NCI-H2227 (cell line): Measurements from ENCODE around the gene TSEN15.
A peak's percentile ranks its signal among the peaks of the same experiment; 100 is the strongest.
"Not testable (repeated sequence)": the region's sequence is repeated elsewhere in the genome, so short reads cannot be mapped to it uniquely, and the experiment has no call there.

Source experiments
- DNase-seq: peaks from one replicate; lab custom pipeline; 2025; ENCODE audit not compliant: unreplicated experiment; lab: John Stamatoyannopoulos, UW

Gene TSEN15

DNA sequence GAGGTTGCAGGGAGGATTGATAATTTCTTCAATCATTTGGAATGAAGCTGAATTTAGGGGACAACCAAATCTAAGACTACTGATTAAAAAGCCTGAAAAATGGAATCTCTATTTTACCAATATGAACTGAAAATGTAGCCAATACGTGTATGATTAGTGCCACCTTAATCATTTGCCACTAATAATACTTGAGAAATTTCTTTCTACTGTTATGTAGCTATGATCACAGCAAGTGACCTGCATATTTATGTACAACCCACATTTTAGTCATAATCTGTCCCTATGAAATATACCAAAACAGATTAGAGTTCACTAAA, 20.5 kb upstream of the TSEN15 start:
- DNase-seq, result no peak

DNA sequence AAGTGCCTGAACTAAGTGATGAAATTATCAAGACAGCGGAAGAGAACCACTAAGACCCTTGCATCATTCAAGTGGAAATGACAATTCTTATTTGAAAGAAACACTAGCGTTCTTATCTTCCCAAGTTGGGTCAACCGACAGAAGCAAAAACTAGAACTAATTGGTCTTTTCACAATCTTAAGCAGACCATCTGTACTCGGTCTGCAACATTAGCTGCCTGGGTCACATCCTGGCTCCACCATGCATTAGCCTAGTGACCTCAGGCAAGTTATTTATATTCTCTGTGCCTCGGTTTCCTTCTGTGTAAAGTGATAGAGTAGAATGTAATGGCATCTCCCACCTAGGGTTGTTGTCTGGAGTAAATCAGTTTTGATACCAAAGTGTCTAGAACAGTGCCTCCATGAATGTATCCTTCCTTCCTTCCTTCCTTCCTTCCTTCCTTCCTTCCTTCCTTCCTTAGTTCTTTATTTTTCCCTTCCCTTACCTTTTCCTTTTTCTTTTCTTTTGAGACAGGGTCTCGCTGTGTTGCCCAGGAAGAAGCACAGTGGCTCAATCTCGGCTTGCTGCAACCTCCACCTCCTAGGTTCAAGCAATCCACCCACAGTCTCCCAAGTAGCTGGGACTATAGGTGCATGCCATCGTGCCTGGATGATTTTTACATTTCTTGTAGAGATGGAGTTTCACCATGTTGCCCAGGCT, 20.0 kb upstream of the TSEN15 start:
- DNase-seq, result no peak

DNA sequence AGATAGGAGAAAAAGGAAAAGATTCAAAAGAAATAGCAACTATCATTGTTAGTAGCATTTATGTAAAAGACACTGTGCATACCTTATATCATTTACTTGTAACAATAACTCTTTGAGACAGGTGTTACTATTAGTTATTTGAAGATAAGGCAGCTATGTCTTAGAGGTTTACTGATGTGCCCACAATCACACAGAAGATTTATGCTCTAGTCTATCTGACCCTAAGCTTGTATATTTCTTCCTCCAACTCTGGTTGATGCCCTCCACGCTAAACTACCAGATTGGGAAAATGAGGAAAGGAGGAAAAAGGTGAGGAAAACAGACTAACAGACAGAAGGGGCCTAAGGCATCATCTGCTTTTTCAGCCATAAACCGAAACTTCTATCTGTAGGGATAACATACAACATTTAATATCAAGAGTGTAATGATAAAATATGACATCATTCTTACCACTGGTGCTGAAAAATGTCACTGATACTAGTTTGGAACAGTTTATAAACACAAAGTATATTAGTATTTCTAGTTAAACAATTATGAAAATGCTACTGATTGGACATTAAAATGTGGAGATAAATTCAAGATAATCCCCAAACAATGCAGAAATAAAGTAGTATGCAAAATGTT, 19.1 kb upstream of the TSEN15 start:
- no peak for DNase-seq

DNA sequence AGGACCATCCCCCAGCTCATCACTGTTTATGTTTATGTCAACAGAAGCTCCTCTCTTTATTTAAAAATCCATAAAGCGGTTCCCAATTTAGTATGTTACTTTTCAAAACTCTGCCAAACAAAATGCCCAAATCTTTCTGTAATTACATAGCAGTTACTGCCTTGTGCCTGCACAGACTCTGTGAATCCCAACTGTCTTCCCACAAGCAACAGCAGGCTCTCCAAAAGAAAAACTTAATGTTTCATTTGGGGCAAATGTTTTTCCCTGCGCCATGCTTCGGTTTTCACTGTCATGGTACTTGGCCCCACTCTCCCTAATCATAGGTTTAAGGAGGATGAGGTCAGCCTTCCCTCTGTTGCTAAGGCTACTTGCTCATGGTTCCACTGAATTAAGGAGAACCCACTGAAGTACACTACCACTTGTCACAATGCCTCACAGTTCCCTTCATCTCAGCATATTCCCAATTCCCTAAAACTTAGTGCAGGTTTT, 18.6 kb upstream of the TSEN15 start:
- peak; percentile 27 for DNase-seq

DNA sequence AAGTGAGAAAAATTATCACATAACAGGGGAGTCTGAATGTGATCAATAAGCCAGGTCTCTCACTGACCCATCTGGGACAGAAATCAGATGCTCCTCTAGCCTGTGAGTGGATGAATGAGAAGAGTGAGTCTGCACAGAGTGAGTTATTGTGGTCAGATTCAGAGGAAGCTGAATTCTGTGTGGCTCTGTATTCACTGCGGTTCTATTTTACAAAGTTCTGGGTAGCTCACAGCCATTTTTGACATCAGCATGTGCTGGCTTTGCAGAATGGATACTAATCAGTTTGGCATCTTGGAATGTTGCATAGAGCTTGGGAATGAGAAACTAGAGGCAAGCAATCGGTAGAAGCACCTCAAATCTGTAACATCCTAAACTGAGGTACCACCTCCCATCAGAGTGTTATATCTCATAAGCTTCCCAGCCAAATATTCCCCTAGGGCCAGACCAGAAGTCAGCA, 17.8 kb upstream of the TSEN15 start:
- no peak for DNase-seq

DNA sequence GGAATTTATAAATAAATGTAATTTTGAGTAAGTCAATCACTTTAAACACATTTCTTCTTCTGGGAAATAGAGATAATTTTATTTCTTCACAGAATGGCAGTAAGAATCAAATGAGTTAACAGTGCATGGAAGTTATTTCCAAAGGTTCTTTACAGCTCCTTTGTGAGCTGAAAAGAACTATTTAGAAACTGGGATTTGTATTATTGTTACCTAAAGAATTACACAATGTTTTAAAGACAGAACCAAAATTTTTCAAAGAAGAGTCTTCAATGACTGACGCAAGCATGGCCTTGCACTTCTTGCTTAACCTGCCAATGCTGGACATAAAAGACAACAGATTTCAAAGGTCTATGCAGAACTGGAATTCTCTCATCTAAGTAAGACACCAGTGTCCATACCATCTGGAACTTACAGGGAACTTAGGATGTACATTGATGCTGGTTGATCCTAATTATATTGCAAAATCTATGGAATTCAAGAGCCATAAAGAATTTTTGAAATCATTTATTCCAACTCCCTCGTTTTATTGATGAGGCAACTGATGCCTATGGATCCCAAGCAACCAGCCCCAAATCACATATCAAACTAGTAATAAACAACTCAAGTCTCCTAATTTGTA, 16.7 kb upstream of the TSEN15 start:
- DNase-seq, result no peak

DNA sequence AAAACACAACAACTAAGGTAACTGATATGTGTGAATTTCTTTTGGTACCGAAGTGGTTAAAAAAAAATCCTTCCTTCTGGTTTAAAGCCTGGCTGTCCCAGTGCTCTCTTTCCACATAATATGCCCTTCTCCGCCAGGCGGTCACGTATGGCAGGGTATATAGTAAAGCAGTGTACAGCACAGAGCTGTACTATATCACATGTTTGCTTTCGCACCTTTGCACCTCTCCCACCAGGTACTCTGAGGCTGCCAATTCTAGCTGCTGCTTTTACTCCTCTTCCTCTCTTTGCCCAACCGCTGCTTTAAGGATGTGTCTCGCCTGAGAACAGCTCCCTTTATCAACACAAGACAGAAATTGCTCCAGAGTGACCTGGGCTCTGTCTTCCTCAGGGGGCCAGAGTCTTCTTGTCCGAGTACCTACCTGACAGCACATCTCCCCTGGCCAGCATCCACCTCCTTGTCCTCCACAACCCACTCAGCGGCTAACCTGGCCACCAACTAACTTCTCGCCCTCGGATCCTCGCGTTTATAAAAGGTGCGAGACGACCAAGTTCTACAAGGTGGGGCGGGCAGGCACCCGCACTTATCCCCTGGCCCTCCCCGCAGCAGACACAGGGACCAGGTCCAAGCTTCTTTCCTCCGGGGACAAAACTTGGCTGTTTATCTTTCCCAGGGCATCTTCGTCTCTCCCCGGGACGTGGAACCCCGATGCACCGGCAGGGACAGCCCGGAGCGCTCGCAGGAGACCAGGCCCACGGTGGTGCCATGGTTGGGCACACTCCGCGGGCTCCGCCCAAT, 15.6 kb upstream of the TSEN15 start:
- peak; percentile 5 for DNase-seq

DNA sequence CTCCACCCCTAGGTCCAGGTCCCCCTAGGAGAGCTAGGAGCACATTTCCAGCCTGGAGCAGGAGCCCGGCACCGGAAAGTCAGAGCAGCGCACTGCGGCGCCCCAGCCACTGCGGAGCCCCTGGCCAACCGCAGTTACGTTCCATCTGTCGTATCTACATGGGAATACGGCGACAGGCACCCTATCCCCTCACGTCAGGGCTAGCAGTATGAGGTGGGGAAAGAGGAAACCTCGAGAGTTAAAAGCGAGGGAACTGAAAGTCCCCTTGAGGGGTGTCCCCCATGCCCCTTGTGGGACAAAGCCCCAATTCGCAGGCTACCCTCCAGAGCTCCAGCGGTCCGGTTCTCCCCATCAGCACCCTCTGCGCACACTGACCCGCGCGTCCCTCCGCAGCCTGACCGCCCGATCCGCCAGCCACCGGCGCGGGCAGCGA, 15.0 kb upstream of the TSEN15 start:
- DNase-seq, result peak; percentile 32

DNA sequence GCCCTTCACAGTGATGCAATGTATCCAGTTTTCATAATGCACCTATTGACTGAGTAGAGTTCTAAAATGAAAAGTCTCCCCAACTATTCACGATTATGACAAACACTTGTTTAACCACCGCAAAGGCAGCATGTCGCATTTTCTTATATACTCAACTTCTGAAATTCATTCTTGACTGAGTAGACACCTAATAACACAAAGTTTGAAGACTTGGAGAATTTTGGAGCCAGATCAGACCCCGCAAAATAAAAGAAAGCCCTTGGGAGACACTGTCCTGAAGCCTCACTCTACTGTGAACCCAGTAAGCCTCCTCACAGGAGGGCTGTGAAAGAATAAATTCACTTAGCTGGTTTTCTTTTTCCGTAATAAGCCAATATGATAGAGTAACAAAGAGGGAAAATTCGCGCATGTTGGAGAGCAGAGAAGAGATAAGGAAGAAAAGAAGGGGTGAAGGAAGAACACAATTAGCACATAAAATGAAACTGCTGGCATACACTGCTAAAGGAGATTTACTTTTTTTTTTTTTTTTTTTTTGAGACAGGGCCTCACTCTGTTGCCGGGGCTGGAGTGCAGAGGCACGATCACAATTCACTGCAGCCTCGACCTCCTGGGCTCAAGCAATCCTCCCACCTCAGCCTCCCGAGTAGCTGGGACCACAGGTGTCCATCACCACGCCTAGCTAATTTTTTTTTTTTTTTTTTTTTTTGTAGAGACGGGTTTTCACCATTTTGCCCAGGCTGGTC, 13.5 kb upstream of the TSEN15 start:
- DNase-seq, result no peak

DNA sequence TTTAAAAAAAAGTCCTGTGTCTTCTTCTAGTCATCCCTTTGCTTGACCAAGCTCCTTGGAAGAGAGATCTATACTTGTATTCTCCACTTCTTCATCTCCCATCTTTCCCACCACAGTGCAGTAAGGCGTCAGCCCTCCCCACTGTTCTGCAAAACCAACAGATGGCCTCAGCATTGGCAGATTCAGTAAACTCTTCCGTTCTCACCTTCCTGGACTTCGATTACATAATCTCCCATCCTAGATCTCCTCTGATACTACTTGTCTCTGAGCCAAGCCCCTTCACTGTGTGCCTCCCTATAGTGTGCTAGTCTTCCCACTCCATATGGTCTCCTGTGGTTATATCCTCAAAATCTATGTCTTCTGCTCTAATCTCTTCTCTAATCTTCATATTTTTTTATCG, 12.4 kb upstream of the TSEN15 start:
- no peak for DNase-seq

DNA sequence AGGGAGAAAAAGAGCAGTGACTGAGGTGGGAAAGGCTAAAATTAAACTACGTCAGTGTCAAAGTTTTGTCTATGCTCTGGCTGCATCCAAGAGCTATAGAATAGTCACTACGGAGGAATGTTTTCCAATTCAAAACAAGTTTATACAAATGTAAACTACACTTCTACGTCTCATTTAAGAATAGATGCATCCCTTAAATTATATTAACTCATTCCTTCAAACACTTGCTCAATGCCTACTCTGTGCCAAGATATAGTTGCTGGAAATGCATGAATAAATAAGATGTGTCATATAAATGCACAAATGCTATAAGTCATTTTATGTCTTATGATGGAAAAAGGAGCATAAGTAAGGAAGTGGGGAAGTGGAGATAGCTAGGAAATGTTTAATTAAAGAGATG, 9.8 kb upstream of the TSEN15 start:
- no peak for DNase-seq

DNA sequence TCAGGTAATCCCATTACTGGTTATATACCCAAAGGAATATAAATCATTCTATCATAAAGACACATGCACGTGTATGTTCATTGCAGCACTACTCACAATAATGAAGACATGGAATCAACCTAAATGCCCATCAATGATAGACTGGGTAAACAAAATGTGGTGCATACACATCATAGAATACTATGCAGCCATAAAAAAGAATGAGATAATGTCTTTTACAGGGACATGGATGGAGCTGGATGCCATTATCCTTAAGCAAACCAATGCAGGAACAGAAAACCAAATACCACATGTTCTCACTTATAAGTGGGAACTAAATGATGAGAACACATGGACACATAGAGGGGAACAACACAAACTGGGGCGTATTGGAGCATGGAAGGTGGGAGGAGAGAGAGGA, 8.2 kb upstream of the TSEN15 start:
- not testable (repeated sequence) for DNase-seq

DNA sequence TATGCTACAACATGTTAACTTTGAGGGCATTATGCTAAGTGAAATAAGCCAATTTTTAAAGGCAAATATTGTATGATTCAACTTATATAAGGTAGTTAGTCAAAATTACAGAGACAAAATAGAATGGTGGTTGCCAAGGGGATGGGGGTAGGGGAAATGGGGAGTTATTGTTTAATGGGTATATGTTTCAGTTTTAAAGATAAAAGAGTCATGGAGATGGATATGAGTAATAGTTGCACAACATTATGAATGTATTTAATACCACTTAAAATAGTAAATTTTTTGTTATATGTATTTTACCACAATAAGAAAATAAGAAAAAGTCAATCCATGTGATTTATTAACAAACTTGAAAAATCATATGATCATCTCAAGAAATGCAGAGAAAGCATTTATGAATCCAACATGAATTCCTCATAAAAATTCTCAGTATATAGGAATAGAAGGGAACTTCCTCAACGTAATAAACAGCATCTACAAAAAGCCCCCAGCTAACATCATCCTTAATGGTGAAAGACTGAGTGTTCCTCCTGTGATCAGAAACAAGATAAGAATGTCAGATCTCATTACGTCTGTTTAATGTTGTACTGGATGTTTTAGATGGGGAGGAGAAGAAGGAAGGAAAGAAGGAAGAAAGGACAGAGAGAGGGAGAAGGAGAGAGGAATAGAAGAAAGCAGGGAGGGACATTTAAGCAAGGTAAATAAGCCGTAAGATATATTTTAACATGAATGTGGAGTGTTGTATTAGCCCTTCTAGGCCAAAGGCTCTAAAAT, 6.7 kb upstream of the TSEN15 start:
- DNase-seq, result no peak

DNA sequence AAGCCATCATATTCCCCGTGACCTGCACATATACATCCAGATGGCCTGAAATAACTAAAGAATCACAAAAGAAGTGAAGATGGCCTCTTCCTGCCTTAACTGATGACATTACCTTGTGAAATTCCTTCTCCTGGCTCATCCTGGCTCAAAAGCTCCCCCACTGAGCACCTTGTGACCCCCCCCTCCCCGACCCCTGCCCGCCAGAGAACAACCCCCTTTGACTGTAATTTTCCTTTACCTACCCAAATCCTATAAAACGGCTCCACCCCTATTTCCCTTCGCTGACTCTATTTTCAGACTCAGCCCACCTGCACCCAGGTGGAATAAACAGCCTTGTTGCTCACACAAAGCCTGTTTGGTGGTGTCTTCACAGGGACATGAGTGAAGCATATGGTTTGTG, 4.0 kb upstream of the TSEN15 start:
- DNase-seq, result not testable (repeated sequence)

DNA sequence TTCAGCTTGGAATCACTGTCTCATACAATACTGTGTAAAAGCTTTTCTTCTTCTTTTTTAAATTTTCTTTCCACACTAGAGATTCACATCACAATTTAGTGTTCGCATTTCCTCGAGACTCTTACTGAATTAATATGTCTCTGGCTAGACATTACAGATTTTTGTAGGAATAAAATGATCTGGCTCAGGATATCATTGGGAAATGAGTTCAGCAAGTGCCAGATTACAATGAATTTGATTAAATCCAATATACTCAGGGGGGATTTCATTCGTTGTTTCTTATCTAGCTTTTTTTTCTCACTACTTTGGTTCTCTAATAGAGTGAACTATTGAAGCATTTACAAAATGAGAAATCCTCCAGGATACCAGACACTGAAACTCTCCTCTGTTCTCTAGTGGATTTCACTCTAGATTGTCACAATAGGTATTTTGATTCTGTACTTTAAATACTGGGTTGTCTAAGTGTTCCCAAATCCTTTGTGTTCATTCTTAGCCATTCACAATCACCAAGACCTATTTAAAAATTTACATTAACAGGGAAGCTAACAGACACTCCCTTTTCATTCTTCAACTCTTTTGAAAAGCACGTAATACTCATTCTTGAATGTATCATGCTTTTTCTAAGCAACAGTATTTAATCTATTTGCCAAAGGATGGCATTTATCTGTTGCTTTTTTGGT, 2.8 kb upstream of the TSEN15 start:
- DNase-seq, result no peak

DNA sequence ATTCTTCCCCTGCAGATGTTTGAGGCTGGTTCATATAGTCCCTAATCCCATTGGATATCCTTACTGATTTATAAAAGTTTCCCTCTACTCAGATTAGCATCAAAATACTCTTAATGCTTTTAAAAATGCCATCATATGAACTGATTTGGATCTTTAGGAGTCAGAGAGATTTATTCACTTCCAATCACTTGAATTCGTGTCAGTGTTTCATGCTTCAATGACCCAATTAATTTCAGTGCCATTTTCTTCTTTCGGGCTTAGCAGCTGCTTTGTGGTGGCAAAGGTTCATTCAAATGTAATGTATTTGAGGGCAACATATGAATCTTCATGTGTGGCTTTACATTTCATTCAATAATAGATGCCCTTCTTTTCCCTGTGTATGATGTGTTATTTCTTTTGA, 2.2 kb upstream of the TSEN15 start:
- no peak for DNase-seq

DNA sequence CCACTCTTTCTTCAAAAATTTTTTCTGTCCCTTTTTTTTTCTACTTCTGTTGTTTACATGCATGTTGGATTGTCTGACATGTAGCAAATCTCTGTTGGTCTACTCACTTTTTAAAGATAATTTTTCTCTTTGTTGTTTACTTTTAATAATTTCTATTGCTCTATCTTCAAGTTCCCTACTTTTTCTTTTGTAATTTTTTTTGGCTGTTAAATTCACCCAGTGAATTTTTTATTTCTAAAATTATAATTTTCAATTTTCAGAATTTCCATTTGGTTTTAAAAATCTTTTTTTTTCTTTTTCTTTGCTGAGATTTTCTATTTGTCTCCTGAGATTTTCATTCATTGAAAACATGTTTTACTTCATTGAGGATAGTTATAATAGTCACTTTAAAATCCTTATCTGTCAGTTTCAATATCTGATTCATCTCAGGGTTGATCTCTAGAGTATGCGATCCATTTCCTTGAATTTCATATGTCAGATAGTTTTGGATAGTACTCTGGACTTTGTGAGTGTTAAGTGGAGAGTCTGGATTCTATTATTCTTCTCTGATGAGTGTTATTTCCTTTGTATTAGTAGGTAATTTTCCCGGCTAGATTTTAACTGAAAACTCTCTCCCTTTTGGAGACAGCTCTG, 1.6 kb upstream of the TSEN15 start:
- no peak for DNase-seq

DNA sequence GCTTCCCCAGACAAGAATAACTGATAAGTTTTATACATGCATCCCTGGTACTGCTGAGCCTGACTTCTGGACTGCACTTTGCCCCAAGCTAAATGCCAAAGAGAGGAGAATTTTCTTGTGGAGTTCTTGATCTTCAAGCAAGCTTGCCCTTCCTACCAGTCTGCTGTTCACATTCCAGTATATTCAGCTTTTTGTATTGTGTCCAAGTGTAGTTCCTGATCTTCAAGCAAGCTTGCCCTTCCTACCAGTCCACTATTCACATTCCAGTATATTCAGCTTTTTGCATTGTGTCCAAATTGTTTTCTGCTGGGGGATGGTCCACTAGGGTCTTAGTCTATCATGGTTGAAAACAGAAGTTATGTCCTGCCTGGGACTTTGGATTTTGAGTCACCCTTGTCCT, 894 bp upstream of the TSEN15 start:
- no peak for DNase-seq

DNA sequence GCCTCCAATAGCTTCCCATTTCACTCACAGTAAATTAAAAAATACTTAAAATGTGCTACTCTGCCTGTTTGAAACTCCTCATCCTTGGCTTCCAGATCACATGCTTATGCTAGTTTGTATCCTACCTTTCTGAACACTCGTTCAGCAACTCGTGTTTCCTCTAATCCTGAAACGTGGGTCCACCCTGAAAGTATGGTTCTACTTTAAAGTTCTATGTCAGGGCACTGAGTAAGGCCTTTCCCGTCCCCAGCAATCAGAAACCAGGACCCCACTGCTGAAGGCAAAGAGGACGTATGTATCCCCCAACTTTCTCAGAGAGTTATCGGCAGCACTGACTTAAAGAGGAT, 419 bp upstream of the TSEN15 start:
- DNase-seq, result no peak
